HFF-Myc (cell line): ENCODE measurements around the gene NDRG2.

Source experiments
- DNase-seq: peaks from one replicate; pipeline ENCODE4 v3.0.0-alpha.2; 2011; ENCODE audit warnings: low read depth; ENCODE audit errors: extremely low read depth
- H3K4me3 ChIP-seq: replicated peaks from 2 replicates; pipeline ENCODE4 v1.5.1; 2011; ENCODE audit warnings: low read depth, mild to moderate bottlenecking, control low read depth, low read length
- TF ChIP-seq, protein P1 (sequence below): IDR thresholded peaks from 2 replicates; pipeline ENCODE4 v1.5.1; 2012; ENCODE audit warnings: mild to moderate bottlenecking, low read depth, low read length, control low read depth; ENCODE audit errors: missing control alignments

NDRG2 gene

DNA sequence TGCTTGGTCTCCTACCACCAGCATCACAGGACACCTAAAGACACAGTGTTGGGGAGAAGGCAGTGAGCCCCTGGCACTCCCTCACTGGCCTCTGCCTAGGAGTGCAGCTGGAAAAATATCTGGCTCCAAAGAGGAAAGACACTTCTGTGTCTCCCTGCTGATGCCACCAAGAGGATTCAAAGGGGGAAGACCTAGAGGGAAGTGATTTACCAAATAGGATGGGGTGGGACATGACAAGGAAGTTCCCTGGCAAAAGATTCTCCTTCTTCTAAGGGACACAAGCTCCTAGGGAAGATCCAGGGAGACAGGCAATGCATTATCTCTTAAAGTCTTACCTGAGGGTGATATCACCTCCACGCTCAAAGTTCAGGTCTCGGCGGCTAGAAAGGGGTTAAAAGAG lies 6.1 kb downstream of the NDRG2 start:
- DNase-seq, result no peak
- TF ChIP-seq, protein P1, sequence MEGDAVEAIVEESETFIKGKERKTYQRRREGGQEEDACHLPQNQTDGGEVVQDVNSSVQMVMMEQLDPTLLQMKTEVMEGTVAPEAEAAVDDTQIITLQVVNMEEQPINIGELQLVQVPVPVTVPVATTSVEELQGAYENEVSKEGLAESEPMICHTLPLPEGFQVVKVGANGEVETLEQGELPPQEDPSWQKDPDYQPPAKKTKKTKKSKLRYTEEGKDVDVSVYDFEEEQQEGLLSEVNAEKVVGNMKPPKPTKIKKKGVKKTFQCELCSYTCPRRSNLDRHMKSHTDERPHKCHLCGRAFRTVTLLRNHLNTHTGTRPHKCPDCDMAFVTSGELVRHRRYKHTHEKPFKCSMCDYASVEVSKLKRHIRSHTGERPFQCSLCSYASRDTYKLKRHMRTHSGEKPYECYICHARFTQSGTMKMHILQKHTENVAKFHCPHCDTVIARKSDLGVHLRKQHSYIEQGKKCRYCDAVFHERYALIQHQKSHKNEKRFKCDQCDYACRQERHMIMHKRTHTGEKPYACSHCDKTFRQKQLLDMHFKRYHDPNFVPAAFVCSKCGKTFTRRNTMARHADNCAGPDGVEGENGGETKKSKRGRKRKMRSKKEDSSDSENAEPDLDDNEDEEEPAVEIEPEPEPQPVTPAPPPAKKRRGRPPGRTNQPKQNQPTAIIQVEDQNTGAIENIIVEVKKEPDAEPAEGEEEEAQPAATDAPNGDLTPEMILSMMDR, result no peak
- H3K4me3 ChIP-seq, result no peak overlapping the region

DNA sequence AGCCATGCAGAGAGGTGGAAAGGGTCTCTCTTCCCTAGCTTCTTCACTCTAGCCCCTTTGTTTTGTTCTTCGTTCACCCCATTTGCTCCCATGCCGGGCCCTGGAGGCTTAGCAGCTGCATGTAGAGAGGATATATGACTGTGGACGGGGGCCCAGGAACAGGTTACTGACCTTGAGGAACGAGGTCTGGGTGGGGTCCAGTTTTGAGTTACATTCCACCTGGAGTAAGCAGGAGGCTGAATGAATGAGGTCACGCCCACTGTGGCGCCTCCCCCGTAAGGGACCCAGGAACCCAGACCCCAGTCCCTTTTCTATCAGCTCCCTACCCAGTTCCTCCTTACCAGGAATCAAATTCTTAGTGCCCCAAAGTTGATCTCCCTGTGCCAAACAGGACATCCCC lies 6.6 kb downstream of the NDRG2 start:
- H3K4me3 ChIP-seq, result no peak overlapping the region
- no peak for DNase-seq
- TF ChIP-seq, protein P1, result no peak

- DNase-seq, result no peak
- TF ChIP-seq, protein P1, result no peak
- H3K4me3 ChIP-seq, result no peak overlapping the region
These were observed 7.2 kb downstream of the NDRG2 start for GRCh38 chr14:21017528-21018245.

- H3K4me3 ChIP-seq, result no peak overlapping the region
- TF ChIP-seq, protein P1, result no peak
- no peak for DNase-seq
These were observed 8.3 kb downstream of the NDRG2 start for GRCh38 chr14:21016413-21017190.

- no peak for DNase-seq
- TF ChIP-seq, protein P1, result no peak
- no peak overlapping the region for H3K4me3 ChIP-seq
These were observed 9.5 kb downstream of the NDRG2 start for GRCh38 chr14:21015312-21015711.

GRCh38 chr14:21014761-21015190 lies 10.1 kb downstream of the NDRG2 start:
- TF ChIP-seq, protein P1, result peak; percentile 93
- DNase-seq, result peak; percentile 68
- no peak overlapping the region for H3K4me3 ChIP-seq
